C4-2B (cell line): ENCODE results near the gene SCYGR4.
"Not testable (repeated sequence)": the region's sequence is repeated elsewhere in the genome, so short reads cannot be mapped to it uniquely, and the experiment has no call there.

Source experiments
- H3K27ac ChIP-seq: fragments of 450-650 bp; 2 replicates; pipeline ENCODE4 v1.5.1; 2017
- ZFX ChIP-seq: fragments of 450-650 bp; IDR thresholded peaks from 2 replicates; pipeline ENCODE4 v1.6.1; 2017
- TF ChIP-seq, protein P1 (sequence below): fragments of 450-650 bp; conservative IDR thresholded peaks from 2 replicates; pipeline ENCODE4 v1.5.1; 2017; ENCODE audit warnings: mild to moderate bottlenecking

SCYGR4 gene

DNA sequence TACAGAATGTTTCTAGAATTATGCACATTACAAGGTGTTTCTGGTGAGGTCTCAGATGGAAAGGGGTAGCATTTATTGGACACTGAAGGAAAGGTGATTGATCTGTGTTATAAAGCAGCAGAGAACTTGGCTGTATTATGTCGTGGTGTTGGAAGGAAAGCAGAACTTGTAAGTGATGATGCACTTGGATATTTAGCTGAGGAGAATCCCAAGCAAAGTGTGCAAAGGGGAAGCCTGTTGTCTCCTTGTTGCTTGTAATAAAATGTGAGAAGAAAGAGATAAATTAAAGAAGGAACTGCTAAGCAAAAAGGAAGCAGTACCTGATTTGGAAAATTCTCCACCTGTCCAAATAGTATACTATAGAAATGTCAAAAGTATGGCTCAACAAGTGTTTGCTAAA, 37.1 kb downstream of the SCYGR4 start:
- TF ChIP-seq ZFX, result no peak
- TF ChIP-seq, protein P1, sequence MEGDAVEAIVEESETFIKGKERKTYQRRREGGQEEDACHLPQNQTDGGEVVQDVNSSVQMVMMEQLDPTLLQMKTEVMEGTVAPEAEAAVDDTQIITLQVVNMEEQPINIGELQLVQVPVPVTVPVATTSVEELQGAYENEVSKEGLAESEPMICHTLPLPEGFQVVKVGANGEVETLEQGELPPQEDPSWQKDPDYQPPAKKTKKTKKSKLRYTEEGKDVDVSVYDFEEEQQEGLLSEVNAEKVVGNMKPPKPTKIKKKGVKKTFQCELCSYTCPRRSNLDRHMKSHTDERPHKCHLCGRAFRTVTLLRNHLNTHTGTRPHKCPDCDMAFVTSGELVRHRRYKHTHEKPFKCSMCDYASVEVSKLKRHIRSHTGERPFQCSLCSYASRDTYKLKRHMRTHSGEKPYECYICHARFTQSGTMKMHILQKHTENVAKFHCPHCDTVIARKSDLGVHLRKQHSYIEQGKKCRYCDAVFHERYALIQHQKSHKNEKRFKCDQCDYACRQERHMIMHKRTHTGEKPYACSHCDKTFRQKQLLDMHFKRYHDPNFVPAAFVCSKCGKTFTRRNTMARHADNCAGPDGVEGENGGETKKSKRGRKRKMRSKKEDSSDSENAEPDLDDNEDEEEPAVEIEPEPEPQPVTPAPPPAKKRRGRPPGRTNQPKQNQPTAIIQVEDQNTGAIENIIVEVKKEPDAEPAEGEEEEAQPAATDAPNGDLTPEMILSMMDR, result no peak
- no peak overlapping the region for H3K27ac ChIP-seq

DNA sequence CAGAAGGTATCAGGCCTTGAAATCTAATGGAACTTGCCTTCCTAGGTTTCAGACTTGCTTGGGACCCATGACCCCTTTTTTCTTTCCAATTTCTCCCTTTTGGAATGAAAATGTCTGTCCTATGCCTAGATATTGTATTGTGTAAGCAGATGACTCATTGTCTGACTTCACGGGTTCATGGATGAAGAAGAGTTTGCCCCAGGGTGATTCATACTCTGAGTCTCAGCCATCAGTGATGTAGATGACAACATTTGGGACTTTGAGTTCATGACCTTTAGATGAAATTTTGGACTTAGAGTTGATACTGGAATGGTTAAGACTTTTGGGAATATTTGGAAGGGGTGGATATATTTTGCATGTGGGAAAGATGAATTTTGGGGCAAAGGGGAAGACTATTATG, 38.2 kb downstream of the SCYGR4 start:
- TF ChIP-seq ZFX, result no peak
- TF ChIP-seq, protein P1, result no peak
- no peak overlapping the region for H3K27ac ChIP-seq

DNA sequence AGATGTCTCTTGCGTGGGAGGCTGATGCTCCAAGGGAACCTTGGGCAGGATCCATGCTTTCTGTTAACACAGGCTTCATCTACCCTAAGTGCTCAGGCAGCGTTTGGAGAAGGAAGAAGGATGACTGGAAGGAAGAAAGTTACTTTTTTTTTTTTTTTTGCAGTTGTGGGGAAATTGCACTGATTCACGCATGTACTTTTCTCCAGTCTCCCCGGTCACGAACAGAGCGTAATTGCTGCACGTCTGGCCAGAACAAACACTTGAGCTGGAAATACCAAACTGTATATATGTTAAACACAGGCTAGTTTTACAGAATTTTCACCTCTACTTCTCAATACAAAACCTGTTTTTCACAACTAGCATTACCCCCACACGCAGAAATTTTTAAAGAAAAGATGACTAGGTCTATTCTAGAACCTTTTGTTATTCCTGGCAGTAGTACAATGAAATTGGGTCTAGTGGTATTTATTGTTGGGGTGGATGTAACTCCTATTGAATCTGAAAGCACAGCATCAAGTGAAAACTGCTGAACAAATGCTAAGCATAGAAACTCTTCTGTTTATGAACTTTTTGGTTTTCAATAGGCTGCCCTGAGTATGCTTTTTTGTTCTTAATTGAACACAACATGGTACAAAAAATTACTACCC, 40.0 kb downstream of the SCYGR4 start:
- H3K27ac ChIP-seq, result no peak overlapping the region
- TF ChIP-seq, protein P1, result no peak
- no peak for TF ChIP-seq ZFX

DNA sequence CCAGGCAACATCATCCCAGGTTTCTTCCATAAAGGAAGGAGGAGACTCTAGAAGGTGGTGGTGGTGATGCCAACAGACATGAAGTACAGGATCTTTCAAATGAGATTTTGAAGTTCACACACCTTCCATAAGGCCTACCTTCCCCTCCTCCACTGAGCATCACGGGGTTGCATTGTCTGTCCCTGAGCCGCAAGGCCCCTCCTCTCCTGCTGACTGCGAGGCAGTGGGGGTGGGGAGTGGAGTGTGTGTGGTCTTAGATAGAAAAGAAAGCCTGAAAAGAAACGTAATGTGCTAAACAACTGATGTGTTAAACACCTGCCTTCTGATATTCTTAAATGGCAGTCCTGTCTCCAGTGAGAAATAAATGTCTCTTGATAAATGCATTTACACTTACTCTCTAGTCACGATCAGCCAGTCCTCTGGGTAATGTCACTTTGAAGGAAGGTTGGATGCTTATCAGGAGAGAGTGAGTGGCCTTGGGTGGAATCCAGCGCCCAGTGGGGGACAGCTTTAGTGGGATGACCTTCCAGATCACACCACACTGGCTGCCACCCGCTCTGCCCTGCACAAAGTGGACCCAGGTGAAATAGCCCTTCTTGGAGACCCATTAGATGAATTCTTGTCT, 43.8 kb downstream of the SCYGR4 start:
- no peak for TF ChIP-seq ZFX
- TF ChIP-seq, protein P1, result no peak
- no peak overlapping the region for H3K27ac ChIP-seq

DNA sequence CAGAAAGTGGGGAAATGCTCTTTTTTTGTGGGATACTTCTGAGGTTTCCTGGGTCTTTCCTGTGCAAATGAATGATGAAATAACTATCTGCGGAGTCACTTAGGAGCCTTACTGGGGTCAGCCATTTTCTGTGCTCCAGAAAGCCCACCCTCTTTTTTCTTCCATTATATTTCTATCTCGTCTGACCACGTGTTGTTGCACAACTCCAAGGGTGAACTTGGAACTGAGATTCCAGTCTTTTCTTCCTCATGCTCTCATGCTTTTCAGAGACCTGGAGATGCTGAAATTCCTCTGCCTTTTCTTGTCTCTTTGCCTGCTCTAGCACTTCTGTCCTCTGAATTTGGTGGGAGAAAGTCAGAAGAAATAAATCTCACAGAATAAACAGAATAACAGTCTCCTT, 44.5 kb downstream of the SCYGR4 start:
- no peak for TF ChIP-seq ZFX
- TF ChIP-seq, protein P1, result no peak
- H3K27ac ChIP-seq, result no peak overlapping the region

DNA sequence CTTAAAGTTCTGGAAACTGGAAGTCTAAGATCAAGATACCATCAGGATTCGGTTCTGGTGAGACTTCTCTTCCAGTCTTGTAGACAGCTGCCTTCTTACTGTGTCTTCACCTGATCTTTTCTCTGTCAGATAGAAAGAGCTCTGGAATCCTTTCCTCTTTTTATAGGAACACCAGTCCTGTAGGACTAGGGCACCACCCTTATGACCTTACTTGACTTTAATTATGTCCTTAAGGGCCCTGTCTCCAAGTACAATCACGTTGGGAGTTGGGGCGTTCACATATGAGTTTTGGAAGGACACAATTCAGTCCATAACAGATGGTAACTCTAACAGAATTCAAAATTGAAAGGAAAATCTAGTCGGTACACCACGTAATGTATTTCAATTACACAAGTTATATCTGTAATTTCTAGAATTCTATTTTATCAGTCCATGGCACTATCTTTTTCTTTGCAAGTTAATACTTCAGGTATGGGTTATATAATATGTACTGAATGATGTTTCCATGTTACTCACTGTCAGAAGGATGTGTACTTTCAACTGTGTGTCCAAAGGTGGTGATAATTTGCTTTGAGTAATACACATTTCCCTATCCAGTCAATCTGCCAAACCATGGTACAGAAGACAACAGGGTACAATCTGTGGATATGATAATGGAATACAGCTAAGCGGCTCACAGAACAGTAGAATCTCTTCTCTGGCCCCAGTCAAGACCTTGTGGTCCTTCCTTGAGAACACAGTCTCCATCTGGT, 48.1 kb downstream of the SCYGR4 start:
- TF ChIP-seq, protein P1, result no peak
- no peak for TF ChIP-seq ZFX
- no peak overlapping the region for H3K27ac ChIP-seq

DNA sequence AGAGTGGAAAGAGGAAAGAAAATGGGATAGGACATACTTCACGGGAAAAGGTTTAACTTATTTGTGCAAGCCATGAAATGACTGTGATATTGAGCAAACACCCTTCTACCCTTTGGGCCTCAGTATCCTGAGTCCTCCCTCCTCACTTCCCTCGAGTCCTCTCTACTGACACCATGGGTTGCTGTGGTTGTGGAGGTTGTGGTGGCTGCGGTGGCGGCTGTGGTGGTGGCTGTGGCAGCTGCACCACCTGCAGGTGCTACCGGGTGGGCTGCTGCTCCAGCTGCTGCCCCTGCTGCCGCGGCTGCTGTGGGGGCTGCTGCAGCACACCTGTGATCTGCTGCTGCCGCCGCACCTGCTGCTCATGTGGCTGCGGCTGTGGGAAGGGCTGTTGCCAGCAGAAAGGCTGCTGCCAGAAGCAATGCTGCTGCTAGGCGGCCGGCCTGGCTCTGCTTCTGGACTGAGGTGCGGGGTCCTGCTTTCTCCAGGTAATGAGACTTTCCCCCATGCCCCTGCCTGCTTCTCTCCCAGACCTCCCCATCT, 49.4 kb downstream of the SCYGR4 start, which contains the start of gene SCYGR5:
SCYGR5 (plus strand) TSS at position 174 of the 540 bp plus-strand sequence; CDS start at position 174, 0 bp downstream.
- not testable (repeated sequence) for H3K27ac ChIP-seq
